GM10266 (cell line): ENCODE measurements around the gene PRPS1L1.

ENCODE experiments used
- DNase-seq: peaks from one replicate; pipeline ENCODE4 v3.0.0; 2012; ENCODE audit errors: extremely low spot score
- TF ChIP-seq, protein P1 (sequence below): IDR thresholded peaks from 2 replicates; pipeline ENCODE4 v1.5.1; 2012; ENCODE audit warnings: mild to moderate bottlenecking, low read depth; ENCODE audit not compliant: control insufficient read depth, insufficient read depth; ENCODE audit errors: missing control alignments

PRPS1L1 gene

GRCh38 chr7:17986851-17987250 is 40.8 kb downstream of the PRPS1L1 start:
- TF ChIP-seq, protein P1, sequence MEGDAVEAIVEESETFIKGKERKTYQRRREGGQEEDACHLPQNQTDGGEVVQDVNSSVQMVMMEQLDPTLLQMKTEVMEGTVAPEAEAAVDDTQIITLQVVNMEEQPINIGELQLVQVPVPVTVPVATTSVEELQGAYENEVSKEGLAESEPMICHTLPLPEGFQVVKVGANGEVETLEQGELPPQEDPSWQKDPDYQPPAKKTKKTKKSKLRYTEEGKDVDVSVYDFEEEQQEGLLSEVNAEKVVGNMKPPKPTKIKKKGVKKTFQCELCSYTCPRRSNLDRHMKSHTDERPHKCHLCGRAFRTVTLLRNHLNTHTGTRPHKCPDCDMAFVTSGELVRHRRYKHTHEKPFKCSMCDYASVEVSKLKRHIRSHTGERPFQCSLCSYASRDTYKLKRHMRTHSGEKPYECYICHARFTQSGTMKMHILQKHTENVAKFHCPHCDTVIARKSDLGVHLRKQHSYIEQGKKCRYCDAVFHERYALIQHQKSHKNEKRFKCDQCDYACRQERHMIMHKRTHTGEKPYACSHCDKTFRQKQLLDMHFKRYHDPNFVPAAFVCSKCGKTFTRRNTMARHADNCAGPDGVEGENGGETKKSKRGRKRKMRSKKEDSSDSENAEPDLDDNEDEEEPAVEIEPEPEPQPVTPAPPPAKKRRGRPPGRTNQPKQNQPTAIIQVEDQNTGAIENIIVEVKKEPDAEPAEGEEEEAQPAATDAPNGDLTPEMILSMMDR: no peak
- no peak for DNase-seq

DNA sequence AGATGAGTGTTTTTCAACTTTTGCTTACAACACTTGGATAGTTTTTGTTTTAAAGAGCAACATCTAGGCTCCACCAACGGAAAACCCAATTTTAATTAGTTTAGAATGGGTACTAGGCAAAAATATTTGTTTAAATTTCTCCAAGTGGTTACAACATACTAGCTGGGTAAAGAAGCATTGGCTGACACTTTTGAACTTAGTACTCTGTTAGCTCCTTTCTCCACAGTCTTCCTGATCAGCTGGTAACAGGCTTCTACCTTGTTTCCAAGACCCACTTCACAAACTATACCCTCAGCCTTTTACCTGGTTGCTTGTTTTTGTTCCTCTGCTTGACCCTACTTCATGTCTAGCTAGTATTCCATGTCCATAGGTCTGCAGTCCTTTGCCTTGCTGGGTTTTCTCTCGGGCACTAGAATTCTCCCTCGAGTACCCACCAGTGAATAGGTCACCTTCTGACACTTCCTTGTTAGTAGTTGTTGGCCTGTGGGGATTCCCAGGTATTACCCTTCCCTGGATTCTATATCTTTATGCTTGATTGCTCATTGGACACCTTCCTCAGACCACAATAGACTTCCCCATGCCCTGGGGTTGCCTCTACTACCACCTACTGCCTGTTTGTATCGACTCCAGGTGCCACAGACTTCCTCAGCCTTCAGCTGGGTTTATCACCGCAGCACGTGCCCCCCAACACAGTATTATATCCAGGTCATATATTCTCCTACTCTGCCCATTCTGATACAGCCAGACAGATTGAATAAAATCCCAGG is 42.0 kb downstream of the PRPS1L1 start:
- no peak for DNase-seq
- TF ChIP-seq, protein P1: no peak

GRCh38 chr7:17984288-17984687 is 43.4 kb downstream of the PRPS1L1 start:
- no peak for DNase-seq
- TF ChIP-seq, protein P1: no peak

DNA sequence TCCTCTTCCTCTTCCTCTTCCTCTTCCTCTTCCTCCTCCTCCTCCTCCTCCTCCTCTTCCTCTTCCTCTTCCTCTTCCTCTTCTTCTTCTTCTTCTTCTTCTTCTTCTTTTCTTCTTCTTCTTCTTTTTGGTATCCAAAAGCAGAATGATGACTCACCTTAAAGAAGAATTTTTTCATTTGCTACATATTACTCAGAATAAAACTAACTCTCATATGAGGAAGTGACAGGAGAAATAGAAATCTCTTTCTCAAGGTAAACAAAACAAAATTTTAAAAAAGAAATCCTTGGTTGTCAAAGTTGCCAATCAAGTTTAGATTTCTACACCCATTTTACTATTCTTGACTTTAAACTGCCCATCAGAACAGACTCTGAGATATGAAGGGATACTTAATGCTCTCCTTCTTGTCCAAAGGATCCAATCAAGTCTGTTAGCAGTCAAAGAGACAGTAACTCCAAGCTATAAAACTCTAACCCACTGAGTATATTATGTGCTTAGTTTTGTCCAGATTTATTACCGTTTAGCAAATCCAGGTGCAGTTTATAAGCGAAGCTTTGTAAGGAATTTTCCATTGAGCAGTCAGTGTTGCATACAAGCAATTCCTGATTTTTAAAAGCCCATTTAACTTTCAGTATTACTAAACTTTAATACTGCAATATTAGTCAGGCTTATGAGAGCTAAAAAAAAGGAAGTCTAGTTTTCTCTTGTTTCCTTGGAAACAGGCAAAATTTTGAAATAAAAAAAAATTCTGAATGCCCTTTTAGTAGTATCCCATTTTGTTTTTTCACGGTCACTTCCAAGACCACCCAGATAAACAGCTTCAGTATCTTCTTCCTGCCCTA is 44.2 kb downstream of the PRPS1L1 start:
- DNase-seq: no peak

DNA sequence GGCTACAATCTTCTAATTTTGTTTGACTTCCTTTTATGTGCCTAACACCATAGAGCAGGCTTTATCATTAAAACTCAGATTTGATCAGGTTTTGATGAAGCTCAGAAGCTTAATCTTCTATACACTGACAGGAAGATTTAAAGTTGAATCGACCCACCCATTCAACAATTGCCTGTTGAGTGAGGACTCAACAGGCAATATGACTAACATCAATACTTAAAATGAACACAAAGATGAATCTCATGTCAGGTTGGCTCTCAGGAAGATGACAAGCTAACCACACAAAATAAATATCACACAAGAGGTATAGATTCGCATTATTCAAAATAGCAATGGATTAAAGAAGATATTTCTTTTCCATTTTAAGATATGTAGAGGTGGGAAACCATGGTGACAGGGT is 50.7 kb downstream of the PRPS1L1 start:
- TF ChIP-seq, protein P1: no peak
- DNase-seq: no peak

More for the DNA sequence above, 44.2 kb downstream of the PRPS1L1 start:
- TF ChIP-seq, protein P1: no peak
